ENCODE results near the gene ZNF276. TPM values are rescaled to one million over a fixed set of nuclear protein-coding genes. Genes with fewer than 3 reads are reported as not detected.

Gene ZNF276
- total RNA-seq, 4 donors from 2014 or later: 48.6 to 146 (median 68.8) TPM

GRCh38 chr16:89716916-89717687, 4.2 kb upstream of the ZNF276 start:
- TF ChIP-seq CTCF (IDR thresholded peaks at IDR 0.05) (no peak), EP300 (IDR thresholded peaks at IDR 0.05) (no peak), POLR2A (IDR thresholded peaks at IDR 0.05) (no peak)
- no peak for DNase-seq (ENCODE audit: low spot score in 2 of 2)
- no peak overlapping the region for H3K4me3 ChIP-seq
- peaks cover 0 to 21% (median 0%) of the 10 kb centered on the region in 3 donors for H3K36me3 ChIP-seq
- 79 to 84% methylated on average over 23 to 28 of the region's 29 CpGs for WGBS, 2 donors
- H3K27ac ChIP-seq: no peak overlapping the region
- H3K4me1 ChIP-seq: peaks cover 0 to 27% (median 17%) of the 10 kb centered on the region in 4 donors
- H3K9me3 ChIP-seq: no peaks in the 10 kb centered on the region
- peaks cover 0 to 6% of the 10 kb centered on the region in 2 donors for H3K27me3 ChIP-seq

GRCh38 chr16:89717688-89718505, 3.4 kb upstream of the ZNF276 start:
- 73 to 78% methylated on average over 24 of the region's 24 CpGs for WGBS, 2 donors
- DNase-seq (ENCODE audit: low spot score in 2 of 2): no peak
- H3K4me1 ChIP-seq: peaks cover 3 to 29% (median 19%) of the 10 kb centered on the region in 4 donors
- H3K27ac ChIP-seq: no peak overlapping the region
- no peaks in the 10 kb centered on the region for H3K9me3 ChIP-seq
- no peak overlapping the region for H3K4me3 ChIP-seq
- H3K36me3 ChIP-seq: peaks cover 0 to 22% (median 0%) of the 10 kb centered on the region in 3 donors
- no peaks in the 10 kb centered on the region for H3K27me3 ChIP-seq
- no peak for TF ChIP-seq EP300 (IDR thresholded peaks at IDR 0.05)

- peaks cover 0 to 38% (median 0%) of the 10 kb centered on the region in 3 donors for H3K36me3 ChIP-seq
- WGBS, 2 donors: 0% methylated on average over 5 of the region's 29 CpGs; no CpG with 5 or more reads in 1 of the 2 donors
- no peak for DNase-seq (ENCODE audit: low spot score in 2 of 2)
These were observed 855 bp upstream of the ZNF276 start for GRCh38 chr16:89720551-89720812.

GRCh38 chr16:89721546-89722391, 432 bp downstream of the ZNF276 start:
- H3K4me1 ChIP-seq: peaks cover 6 to 60% (median 35%) of the 10 kb centered on the region in 4 donors
- TF ChIP-seq CTCF (IDR thresholded peaks at IDR 0.05) (no peak), POLR2A (IDR thresholded peaks at IDR 0.05) (peak in 1 of 2 donors; percentile 9)
- H3K27me3 ChIP-seq: no peaks in the 10 kb centered on the region
- H3K27ac ChIP-seq: peak overlapping the region; percentile 92 to 99 (median 96)
- peak overlapping the region; percentile 70 to 98 (median 81) for H3K4me3 ChIP-seq
- peaks cover 0 to 38% (median 4%) of the 10 kb centered on the region in 3 donors for H3K36me3 ChIP-seq
- DNase-seq (ENCODE audit: low spot score in 2 of 2): no peak
- no peaks in the 10 kb centered on the region for H3K9me3 ChIP-seq
- 0 to 1% methylated on average over 14 to 59 of the region's 112 CpGs for WGBS, 2 donors

More at GRCh38 chr16:89720551-89720812, 855 bp upstream of the ZNF276 start:
- peak overlapping the region; percentile 70 to 98 (median 81) for H3K4me3 ChIP-seq
- peaks cover 6 to 55% (median 35%) of the 10 kb centered on the region in 4 donors for H3K4me1 ChIP-seq
- TF ChIP-seq CTCF (IDR thresholded peaks at IDR 0.05) (no peak), POLR2A (IDR thresholded peaks at IDR 0.05) (no peak), EP300 (IDR thresholded peaks at IDR 0.05) (no peak)
- H3K27me3 ChIP-seq: no peaks in the 10 kb centered on the region
- H3K27ac ChIP-seq: peak overlapping the region; percentile 92 to 99 (median 96)
- H3K9me3 ChIP-seq: no peaks in the 10 kb centered on the region
